Omental fat pad (tissue), 4 donors: ENCODE measurements around the gene SFR1. TPM values are rescaled to one million over a fixed set of nuclear protein-coding genes. Genes with fewer than 3 reads are reported as not detected.
"Not testable (repeated sequence)": the region's sequence is repeated elsewhere in the genome, so short reads cannot be mapped to it uniquely, and the experiment has no call there.

Source experiments
- ATAC-seq: fragments of 150-250 bp; one replicate; pipeline ENCODE4 v1.9.1; 2016; ENCODE audit warnings: mild to moderate bottlenecking, moderate library complexity; ENCODE audit not compliant: low FRiP score
- DNase-seq: peaks from one replicate; pipeline ENCODE4 v3.0.0-alpha.2; 2019; ENCODE audit warnings: low spot score
- total RNA-seq, 4 donors: library from RNA; depleted of rRNA; stranded (reverse); fragments of >200 nt; gene quantifications; one replicate each; pipeline ENCODE4 v1.1.0, GENCODE V29; 2016
- TF ChIP-seq, protein P1 (sequence below), 3 donors: fragments of 450-650 bp; IDR thresholded peaks; one replicate each; pipeline ENCODE4 v1.5.1; 2016 to 2017; ENCODE audit warnings: antibody characterized with exemption in 3 of 3, mild to moderate bottlenecking in 3 of 3, moderate library complexity in 2 of 3

Gene SFR1
- total RNA-seq, 4 donors from 2014 or later = 4.7 to 8.2 (median 6.0) TPM

DNA sequence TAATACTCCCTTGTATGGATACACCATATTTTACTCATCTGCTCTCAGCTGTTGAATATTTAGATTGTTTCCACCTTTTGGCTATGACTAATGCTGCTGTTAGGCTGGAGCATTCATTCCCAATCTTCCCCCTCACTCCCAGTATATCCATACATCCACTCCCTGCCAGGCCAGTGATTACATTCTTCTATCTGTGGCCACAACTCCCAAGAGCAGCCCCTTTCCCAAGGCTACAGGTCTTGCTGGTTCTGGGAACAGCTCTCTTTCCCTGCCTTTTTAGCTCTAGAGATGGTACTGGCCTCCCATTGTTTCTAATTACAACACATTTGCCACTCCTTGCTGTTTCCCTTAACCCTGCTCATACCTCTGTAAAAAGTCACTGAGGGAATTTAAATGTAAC is 28.2 kb downstream of the SFR1 start:
- TF ChIP-seq, protein P1, sequence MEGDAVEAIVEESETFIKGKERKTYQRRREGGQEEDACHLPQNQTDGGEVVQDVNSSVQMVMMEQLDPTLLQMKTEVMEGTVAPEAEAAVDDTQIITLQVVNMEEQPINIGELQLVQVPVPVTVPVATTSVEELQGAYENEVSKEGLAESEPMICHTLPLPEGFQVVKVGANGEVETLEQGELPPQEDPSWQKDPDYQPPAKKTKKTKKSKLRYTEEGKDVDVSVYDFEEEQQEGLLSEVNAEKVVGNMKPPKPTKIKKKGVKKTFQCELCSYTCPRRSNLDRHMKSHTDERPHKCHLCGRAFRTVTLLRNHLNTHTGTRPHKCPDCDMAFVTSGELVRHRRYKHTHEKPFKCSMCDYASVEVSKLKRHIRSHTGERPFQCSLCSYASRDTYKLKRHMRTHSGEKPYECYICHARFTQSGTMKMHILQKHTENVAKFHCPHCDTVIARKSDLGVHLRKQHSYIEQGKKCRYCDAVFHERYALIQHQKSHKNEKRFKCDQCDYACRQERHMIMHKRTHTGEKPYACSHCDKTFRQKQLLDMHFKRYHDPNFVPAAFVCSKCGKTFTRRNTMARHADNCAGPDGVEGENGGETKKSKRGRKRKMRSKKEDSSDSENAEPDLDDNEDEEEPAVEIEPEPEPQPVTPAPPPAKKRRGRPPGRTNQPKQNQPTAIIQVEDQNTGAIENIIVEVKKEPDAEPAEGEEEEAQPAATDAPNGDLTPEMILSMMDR (IDR thresholded peaks at IDR 0.05) = no peak
- DNase-seq = no peak
- ATAC-seq = no peak

DNA sequence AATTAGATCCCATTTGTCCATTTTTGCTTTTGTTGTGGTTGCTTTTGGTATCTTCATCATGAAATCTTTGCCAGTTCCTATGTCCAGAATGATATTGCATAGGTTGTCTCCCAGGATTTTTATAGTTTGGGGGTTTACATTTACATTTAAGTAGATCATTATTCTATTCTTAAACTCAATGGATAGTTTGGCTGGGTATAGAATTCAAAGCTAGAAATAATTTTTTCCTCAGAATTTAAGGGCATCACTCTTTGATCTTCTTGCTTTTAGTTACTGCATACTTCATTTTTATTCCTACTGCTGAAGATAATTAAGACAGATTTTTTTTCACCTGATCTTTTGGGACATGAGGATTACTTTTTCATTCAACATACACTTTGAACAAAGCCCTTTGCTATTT is 29.8 kb downstream of the SFR1 start:
- no peak for ATAC-seq
- DNase-seq = no peak
- TF ChIP-seq, protein P1 (IDR thresholded peaks at IDR 0.05) = no peak

DNA sequence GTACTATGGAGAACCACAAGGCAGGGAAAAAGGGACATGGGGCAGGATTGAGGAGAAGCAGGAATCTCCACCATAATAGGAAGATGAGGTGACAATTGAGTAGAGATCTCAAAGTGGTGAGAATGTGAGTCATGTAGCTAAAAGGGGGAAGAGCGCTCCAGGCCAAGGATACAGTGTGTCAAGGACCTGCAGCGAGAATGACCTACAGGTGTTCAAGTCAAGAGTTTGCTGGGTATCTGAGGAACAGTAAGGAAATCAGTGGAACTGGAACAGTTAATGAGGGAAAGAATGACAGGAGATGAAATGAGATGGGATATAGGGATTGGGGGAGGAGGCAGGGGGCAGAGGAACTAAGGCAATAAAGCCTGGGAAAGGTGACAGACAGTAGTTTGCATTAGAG is 33.6 kb downstream of the SFR1 start:
- ATAC-seq (no peak), DNase-seq (no peak)
- TF ChIP-seq, protein P1 (IDR thresholded peaks at IDR 0.05) = no peak

DNA sequence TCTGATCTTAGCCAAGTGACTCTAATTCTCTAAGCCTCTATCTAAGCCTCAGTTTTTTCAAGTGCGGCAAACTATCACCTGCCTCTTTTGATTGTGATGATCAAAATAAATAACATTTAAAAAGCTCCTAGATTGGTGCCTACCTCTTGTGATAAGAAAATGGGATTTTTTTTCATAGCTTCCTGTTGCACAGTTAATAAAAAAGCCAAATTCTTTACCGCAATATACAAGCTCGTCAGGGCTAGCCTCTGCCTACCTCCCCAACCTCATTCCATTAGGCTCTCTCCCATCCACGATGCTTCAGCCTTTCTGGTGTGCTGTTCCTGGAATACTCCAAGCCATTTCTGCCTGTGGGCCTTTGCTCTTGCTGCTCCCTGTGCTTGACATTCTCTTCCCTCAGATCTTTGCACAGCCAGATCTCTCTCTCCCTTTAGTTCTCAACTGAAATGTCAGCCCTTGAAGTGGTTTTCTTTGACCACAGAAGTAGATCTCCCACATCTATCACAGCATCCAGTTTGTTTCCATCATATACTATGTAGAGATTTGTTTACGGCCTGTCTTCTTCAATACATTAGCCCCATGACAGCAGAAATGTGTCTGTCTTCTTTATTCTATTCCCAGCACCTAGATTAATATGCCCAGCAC is 48.8 kb downstream of the SFR1 start:
- DNase-seq (no peak), ATAC-seq (no peak)
- TF ChIP-seq, protein P1 (IDR thresholded peaks at IDR 0.05) = no peak

DNA sequence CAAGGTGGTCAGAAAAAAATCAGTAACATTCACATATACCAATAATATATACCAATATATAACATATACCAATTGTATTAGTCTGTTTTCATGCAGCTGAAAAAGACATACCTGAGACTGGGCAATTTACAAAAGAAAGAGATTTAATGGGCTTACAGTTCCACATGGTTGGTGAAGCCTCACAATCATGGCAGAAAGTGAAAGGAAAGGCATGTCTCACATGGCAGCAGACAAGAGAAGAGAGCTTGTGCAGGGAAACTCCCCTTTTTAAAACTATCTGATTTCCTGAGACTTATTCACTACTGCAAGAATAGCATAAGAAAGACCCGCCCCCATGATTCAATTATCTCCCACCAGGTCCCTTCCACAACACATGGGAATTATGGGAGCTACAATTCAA is 52.2 kb downstream of the SFR1 start:
- not testable (repeated sequence) for DNase-seq, ATAC-seq

Other genes with a start within 250 kb of the SFR1 start
- gene STN1, start 204.0 kb upstream of the SFR1 start, total RNA-seq = 10 to 100 TPM; 15.4 to 44.7 (median 21.1) TPM
- gene SLK, start 155.0 kb upstream of the SFR1 start, total RNA-seq = 10 to 100 TPM; 49.0 to 97.0 (median 61.8) TPM
- gene COL17A1, start 36.3 kb upstream of the SFR1 start, total RNA-seq = 1 to 10 TPM in 2 of 4 donors, under 1 TPM in 2; 0.13 to 2.2 (median 1.2) TPM
- gene CFAP43, start 110.2 kb downstream of the SFR1 start, total RNA-seq = under 1 TPM in 3 of 4 donors, not detected in 1; 0.38 to 0.84 (median 0.60) TPM
- gene GSTO1, start 132.7 kb downstream of the SFR1 start, total RNA-seq = 100 to 1,000 TPM in 2 of 4 donors, 10 to 100 TPM in 2; 63.9 to 116 (median 97.6) TPM
- gene GSTO2, start 147.0 kb downstream of the SFR1 start, total RNA-seq = 1 to 10 TPM in 1 of 4 donors, under 1 TPM in 3; 0.12 to 1.4 (median 0.54) TPM
- 10 to 100 TPM; 23.4 to 66.2 (median 49.9) TPM for gene ITPRIP, start 216.3 kb downstream of the SFR1 start, total RNA-seq
- gene CFAP58, start 231.7 kb downstream of the SFR1 start, total RNA-seq = under 1 TPM; 0.19 to 0.95 (median 0.33) TPM